OCI-LY7 (cell line): ENCODE measurements around the gene ARL15.

Source experiments
- CTCF ChIP-seq: fragments of 200-600 bp; sonication (generic); conservative IDR thresholded peaks from 2 replicates; pipeline ENCODE4 v1.5.1; 2014; ENCODE audit warnings: mild to moderate bottlenecking, antibody characterized with exemption, low read length, moderate library complexity, mixed read lengths
- EZH2phosphoT487 ChIP-seq: fragments of 200-600 bp; sonication (generic); IDR thresholded peaks from 2 replicates; pipeline ENCODE4 v1.6.1; 2018; ENCODE audit warnings: low read depth, borderline replicate concordance, mild to moderate bottlenecking, mixed run types, antibody characterized with exemption, low read length, moderate library complexity, mixed read lengths

- TF ChIP-seq CTCF = no peak
- TF ChIP-seq EZH2phosphoT487 = no peak
Measured at GRCh38 chr5:54211912-54212311, 98.5 kb downstream of the ARL15 start.
